ENCODE measurements around the gene TSPAN17. TPM values are rescaled to one million over a fixed set of nuclear protein-coding genes. Genes with fewer than 3 reads are reported as not detected.

TSPAN17 gene
- total and polyA plus RNA-seq, 10 of the 15 experiments (the other 5 are each of a cell fraction or from before 2014, with no cell fraction given), result 0.24 to 17.1 (median 10.4) TPM

GRCh38 chr5:176618783-176619182 lies 28.5 kb upstream of the TSPAN17 start (continued):
- TF ChIP-seq, protein P1, sequence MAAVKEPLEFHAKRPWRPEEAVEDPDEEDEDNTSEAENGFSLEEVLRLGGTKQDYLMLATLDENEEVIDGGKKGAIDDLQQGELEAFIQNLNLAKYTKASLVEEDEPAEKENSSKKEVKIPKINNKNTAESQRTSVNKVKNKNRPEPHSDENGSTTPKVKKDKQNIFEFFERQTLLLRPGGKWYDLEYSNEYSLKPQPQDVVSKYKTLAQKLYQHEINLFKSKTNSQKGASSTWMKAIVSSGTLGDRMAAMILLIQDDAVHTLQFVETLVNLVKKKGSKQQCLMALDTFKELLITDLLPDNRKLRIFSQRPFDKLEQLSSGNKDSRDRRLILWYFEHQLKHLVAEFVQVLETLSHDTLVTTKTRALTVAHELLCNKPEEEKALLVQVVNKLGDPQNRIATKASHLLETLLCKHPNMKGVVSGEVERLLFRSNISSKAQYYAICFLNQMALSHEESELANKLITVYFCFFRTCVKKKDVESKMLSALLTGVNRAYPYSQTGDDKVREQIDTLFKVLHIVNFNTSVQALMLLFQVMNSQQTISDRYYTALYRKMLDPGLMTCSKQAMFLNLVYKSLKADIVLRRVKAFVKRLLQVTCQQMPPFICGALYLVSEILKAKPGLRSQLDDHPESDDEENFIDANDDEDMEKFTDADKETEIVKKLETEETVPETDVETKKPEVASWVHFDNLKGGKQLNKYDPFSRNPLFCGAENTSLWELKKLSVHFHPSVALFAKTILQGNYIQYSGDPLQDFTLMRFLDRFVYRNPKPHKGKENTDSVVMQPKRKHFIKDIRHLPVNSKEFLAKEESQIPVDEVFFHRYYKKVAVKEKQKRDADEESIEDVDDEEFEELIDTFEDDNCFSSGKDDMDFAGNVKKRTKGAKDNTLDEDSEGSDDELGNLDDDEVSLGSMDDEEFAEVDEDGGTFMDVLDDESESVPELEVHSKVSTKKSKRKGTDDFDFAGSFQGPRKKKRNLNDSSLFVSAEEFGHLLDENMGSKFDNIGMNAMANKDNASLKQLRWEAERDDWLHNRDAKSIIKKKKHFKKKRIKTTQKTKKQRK (IDR thresholded peaks at IDR 0.05; ENCODE audit: low read depth, low read length), result no peak
- TF ChIP-seq BCLAF1 (IDR thresholded peaks at IDR 0.05) (no peak), CUX1 (IDR thresholded peaks at IDR 0.05; ENCODE audit: insufficient replicate concordance, low read depth, low read length) (no peak), SMAD5 (IDR thresholded peaks at IDR 0.05; ENCODE audit: low read depth) (no peak)
- TF ChIP-seq, protein P2, sequence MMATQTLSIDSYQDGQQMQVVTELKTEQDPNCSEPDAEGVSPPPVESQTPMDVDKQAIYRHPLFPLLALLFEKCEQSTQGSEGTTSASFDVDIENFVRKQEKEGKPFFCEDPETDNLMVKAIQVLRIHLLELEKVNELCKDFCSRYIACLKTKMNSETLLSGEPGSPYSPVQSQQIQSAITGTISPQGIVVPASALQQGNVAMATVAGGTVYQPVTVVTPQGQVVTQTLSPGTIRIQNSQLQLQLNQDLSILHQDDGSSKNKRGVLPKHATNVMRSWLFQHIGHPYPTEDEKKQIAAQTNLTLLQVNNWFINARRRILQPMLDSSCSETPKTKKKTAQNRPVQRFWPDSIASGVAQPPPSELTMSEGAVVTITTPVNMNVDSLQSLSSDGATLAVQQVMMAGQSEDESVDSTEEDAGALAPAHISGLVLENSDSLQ (IDR thresholded peaks at IDR 0.05), result no peak
